Stimulated activated CD4-positive, alpha-beta T cell treated with anti-CD3 and anti-CD28 coated beads, Interleukin-1b, Interleukin-23, amount 100 ng/mL, for 24 hours (primary cell): ENCODE measurements around the gene CYP2E1.
"Not testable (repeated sequence)": the region's sequence is repeated elsewhere in the genome, so short reads cannot be mapped to it uniquely, and the experiment has no call there.

ENCODE experiments used
- DNase-seq, 4 experiments: peaks; one replicate each; pipeline ENCODE4 v3.0.0-alpha.2; 2020; ENCODE audit warnings: low read depth in 4 of 4, low spot score in 1 of 4

CYP2E1 gene

DNA sequence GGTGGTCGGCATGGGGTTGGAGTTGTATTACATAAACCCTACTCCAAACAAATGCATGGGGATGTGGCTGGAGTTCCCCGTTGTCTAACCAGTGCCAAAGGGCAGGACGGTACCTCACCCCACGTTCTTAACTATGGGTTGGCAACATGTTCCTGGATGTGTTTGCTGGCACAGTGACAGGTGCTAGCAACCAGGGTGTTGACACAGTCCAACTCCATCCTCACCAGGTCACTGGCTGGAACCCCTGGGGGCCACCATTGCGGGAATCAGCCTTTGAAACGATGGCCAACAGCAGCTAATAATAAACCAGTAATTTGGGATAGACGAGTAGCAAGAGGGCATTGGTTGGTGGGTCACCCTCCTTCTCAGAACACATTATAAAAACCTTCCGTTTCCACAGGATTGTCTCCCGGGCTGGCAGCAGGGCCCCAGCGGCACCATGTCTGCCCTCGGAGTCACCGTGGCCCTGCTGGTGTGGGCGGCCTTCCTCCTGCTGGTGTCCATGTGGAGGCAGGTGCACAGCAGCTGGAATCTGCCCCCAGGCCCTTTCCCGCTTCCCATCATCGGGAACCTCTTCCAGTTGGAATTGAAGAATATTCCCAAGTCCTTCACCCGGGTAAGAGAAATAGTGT, at the start of gene CYP2E1:
CYP2E1 (plus strand) TSS at position 407 of the 632 bp plus-strand sequence; CDS start at position 440, 33 bp downstream.
- no peak for DNase-seq

DNA sequence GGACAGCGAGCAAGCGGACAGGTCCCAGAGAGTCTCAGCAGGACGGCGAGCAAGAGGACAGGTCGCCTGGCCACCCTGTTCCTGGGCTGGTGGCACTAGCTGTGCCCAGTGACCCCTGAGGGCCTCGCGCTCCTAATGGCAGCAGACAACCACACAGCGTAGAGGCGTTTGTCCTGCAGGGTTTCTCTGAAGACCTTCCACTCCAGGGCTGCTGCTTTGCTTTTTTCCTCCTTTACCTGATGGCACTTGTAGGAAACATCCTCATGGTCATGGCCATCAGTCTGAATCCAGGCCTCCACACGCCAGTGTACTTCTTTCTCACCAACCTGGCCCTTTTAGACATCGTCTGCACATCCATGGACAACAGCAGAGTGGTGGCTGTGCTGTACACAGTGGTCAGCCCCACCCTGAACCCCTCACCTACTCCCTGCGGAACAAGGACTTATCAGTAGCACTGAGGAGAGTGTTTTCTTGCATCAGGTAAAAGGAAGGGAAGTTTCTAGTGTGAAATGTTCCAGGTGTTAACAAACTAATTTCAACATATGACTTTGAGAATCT, 46.0 kb upstream of the CYP2E1 start:
- DNase-seq, result no peak

DNA sequence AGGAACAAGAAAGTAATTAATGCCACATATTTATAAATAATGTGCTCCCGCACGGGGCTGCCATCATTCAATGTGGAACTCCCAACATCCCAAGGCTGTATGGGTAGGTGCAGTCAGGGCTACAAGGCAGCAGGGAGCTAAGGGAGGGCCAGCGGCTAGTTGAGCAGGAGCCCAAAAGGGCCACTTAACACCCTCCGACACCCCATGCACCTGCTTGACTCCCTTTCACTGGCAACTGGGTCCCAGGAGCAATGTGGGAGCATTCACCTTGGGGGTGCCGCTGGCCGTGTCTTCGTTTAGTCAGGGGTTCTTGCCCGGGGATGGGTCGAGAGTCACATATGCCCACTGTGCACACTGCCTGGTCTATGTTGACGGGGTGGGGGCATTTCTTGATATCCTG, 45.5 kb upstream of the CYP2E1 start:
- DNase-seq, result no peak

DNA sequence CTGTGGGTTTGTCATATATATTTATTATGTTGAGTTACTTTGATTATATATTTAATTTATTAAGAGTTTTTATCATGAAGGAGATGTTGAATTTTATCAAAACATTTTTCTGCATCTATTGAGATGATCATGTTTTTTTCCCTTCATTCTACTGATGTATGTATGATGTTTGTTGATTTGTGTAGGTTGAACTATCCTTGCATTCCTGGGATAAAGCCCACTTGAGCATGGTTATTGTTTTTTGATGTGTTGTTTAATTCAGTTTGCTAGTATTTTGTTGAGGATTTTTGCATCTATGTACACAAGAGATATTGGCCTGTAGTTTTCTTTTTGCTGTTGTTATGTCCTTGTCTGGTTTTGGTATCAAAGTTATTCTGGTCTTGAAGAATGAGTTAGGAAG, 42.3 kb upstream of the CYP2E1 start:
- no peak for DNase-seq

DNA sequence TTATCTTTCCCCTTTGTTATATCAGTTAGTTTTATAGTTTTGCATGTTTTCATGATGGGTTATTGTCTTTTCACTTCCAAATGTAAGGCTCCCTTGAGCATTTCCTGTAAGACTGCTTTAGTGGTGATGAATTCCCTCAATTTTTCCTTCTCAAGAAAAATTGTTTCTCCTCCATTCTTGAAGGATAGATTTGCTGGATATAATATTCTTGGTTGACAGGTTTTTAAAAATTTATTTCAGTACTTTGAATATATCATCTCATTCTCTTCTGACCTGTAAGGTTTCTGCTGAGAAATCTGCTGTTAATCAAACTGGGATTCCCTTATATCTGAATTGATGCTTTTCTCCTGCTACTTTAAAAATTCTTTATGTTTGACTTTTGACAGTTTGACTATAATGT, 40.1 kb upstream of the CYP2E1 start:
- no peak for DNase-seq

DNA sequence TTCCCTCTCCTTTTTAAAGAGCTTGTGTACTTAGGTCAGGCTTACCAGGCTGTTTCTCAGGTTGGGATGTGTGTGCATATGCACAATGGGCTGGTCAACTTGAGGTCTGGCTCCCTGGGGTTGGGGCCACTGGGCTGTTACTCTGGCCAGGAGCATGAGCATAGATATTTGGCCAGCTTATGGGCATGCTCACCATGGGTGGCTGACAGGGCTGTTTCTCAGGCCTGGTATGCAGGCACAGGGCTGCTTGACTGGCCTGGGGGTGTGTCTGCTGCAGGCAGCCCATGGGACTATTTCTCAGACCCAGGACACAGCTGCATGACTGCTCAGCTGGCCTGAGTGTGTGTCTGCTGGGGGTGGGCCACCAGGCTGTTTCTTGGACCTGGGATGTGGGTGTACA, 38.8 kb upstream of the CYP2E1 start:
- DNase-seq, result no peak

DNA sequence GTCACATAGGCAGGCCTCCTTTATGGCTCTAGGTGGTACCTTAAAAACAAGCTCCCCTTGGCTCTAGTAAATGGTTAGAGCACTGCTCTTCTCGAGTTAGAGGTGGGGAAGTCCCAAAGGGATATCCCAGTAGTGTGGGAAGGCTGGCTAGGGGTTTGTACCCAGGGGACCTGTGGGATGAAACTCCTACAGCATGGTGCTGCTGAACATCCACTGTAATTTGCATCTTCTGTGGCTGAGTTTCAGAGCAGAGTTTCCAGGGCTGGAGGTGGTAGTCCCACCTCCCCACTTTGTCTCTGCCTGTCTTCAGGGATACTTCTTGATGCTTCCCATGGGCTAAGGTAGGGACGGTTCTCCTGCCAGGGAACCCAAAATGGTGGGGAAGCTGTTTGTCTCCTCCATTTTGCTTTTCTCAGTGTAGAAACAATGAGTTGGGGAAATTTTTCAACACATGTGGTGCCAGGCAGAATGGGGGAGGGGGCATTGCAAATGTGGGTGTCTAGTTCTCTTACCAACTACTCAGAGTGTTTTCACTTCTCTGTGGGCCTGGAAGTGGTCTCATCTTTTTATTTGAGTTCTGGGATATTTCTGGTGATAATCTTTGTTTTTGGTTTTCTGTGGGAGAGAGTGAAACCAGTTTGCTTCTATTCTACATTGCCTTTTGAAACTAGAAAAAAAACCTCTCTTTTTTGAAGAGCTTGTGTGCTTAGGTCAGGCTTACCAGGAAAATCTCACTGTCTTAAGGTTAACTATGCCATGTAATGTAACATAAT, 37.2 kb upstream of the CYP2E1 start:
- no peak for DNase-seq

DNA sequence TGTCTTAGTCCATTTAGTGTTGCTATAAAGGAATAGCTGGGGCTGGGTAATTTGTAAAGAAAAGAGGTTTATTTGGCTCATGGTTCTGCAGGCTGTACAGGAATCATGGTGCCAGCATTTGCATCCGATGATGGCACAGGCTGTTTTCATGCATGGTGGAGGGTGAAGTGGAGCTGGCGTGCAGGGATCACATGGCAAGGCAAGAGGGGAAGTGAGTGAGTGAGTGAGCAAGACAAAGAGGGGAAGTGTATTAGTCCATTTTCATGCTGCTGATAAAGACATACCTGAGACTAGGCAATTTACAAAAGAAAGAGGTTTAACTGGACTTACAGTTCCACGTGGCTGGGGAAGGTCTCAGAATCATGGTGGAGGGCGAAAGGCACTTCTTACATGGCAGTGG, 33.6 kb upstream of the CYP2E1 start:
- DNase-seq, result not testable (repeated sequence)

DNA sequence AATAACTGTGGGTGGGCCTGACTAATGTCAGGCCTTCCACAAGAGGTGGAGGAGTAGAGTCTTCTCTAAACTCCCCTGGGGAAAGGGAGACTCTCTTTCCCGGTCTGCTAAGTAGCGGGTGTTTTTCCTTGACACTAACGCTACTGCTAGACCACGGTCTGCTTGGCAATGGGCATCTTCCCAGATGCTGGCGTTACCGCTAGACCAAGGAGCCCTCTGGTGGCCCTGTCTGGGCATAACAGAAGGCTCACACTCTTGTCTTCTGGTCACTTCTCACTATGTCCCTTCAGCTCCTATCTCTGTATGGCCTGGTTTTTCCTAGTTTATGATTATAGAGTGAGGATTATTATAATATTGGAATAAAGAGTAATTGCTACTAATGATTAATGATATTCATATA, 29.8 kb upstream of the CYP2E1 start:
- not testable (repeated sequence) for DNase-seq

DNA sequence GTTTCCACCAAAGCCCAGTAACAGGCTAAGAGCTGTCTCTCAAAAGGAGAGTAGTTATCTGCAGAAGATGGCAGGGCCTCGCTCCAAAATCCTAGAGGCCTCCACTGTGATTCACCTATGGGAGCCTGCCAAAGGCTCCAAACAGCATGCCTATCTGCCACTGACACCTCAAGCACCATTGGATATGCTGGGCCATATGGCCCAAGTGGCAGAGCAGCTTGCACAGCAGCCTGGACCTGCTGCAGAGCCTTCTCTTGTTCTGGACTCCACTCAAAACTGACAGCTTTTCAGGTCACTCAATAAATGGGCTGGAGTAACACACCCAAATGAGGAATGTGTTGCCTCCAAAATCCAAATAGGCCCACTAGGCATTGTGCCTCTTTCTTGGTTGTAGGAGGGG, 28.0 kb upstream of the CYP2E1 start:
- DNase-seq, result not testable (repeated sequence)

DNA sequence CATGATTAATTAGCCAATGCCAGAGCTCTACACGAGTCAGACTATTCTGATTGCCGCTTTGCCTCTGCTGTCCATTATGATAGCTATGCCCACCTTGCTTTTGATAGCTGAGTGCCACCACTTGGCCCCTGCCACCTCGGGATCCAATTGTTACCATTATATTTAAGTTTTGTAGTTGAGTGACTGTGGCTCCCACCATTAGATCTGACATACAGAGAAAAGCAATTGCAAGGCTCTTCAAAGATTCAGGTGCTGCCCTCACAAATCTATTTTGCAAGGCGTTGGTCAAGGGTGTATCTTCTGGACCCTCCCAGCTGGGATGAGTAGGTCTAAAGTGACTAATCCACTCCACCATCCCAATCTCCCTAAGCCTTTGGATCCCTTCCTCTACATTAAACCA, 26.3 kb upstream of the CYP2E1 start:
- not testable (repeated sequence) for DNase-seq

DNA sequence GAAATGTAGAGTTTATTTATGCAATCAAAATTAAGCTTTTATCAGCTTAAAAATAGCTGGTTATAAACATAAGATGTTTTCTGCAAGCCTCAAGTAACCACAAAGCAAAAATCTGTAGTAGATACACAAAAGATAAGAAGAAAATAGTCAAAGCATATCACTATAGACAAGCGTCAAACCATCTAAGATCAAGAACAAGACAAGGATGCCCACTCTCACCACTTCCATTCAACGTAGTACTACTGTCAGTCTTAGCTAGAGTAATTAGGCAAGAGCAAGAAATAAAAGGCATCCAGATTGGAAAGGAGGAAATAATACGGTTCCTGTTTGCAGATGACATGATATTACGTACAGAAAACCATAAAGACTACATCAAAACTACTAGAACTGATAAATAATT, 17.5 kb upstream of the CYP2E1 start:
- no peak for DNase-seq

DNA sequence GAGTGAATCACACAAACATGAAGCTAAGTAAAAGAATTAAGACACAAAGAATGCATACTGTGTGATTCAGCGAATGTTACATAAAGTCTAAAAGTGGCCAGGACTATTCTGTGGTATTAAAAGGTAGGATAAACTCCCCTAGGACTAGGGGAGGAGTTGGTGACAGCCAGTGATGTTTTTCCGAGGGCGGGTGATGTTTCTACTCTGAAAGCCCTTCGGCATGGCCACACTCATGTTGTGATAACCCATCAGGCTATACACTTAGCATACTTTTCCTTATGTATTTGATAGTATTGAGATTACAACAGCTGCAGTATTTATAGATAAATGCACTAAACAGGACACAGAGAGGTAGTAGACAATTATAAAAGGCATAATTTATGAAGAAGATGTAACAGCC, 15.8 kb upstream of the CYP2E1 start:
- DNase-seq, result no peak

DNA sequence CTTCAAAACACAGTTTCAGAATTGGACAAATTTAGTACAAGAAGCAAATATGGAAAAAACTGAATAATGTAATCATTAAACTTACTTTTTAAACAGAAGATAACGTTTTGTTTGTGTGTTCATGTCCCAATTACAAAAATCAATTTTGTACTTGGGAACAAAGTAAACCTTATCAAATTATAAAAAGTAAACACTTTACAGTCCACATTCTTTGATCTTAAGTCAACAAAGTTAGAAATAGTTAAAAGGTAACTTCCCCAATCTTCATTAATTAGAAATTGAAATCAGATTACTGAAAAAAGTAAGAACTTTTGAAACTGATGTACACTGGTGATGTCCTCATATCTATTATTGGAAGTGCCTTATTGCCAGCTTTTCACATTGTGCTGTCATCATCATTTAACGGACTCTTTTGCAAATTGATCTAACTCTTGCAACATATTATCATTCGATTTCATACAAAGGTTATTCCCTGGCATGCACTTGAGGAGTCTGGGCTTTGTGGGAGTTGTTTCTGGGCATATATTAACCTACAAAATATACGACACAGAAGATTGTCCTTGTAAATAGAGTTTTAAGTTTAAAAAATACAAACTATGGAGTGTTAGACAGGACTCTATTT, 15.1 kb upstream of the CYP2E1 start:
- no peak for DNase-seq

DNA sequence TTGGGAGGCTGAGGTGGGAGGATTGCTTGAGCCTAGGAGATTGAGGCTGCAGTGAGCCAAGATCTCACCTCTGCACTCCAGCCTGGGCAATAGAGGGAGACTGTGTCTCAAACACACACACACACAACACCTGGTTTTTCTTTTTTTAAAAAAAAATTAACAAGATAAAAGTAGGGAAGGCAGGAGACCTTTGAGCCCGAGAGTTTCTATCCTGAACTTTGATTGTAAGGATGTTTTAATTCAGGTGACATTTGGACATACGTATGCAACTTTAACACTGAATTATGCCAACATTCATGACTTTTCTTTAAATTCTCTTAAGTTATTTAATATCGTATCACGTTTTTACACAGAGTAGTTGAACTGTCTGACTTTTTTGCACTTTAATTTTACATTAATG, 11.7 kb upstream of the CYP2E1 start:
- DNase-seq, result no peak

DNA sequence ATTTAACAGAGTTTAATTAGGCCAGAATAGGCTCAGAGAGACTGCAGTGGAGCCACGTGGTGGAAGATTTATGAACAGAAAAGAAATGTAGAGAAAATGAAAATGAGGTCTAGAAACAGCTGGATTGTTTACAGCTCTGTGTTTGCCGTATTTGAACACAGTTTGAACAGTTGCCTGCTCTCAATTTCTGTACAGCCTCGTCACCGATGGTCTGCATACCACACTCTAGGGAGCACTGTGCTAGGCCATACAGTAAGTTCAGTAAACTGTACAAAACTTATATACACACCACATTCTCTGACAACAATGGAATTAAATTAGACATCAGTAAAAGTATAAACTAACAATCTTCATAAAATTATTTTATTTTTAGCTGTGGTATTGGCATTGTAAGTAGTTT, 11.1 kb upstream of the CYP2E1 start:
- DNase-seq, result no peak

DNA sequence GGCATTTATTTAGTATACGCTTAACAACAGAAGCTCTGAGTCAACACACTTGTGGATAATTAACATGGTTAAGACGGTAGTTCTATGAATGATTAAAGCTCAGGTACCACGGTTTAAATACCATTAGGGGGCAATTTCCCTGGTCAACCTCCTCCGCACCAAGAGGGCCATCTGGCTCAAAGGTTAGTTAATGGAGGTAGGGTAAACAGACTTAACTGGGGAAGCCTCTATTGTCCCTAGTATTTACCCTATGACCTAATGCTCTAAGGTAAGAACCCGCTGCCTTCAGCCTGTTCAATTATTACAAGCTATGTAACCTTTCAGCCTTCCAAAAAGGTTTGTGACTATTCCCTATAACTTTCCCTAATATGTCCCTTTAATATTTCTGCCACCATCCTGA, 8.6 kb upstream of the CYP2E1 start:
- DNase-seq, result not testable (repeated sequence)

DNA sequence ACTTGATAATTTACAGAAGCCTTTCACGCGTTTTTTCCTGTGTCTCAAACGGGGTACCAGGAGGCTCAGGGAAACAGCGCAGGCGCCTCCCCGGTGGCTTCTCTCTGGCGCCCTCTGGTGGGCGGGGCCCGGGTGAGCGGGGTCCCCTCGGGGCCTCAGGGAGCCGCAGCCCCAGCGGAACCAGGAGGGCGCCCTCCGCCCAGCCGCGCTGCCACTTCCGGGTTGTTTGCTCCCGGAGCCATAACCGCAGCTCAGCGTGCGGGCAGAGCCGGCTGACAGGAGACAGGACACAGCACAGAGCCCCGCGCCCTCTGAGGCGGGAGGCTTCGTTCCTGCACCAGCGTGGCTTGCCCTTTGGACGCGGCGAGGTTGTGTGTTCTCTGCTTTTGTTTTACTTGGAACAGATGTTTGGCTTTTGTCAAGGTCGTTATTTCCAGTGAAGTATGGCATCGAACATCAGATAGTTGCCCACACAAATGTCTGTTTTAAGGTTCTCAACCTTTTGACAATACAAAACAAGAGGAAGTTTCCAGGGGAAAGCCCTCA, 6.9 kb upstream of the CYP2E1 start:
- peak; percentile 89 to 96 (median 92) for DNase-seq

DNA sequence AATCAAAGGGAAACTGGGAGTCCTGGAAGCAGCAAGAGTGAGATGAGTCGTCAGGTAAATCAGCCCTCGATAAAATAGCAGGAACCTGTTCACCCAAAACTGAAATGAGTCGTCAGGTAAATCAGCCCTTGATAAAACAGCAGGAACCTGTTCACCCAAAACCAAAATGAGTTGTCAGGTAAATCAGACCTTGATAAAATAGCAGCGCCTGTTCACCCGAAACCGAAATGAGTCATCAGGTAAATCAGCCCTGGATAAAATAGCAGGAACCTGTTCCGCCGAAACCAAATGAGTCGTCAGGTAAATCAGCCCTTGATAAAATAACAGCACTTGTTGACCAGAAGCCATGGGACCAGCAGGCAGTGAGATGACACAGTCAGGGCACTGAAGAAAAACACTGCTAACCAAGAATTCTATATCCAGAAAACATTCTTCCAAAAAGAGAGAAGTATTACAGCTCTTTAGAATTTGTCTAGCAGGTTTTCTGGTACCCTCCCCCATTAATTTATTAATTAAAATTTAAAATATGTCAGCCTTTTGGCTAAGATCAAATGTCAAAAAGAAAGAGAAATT, 3.4 kb upstream of the CYP2E1 start:
- DNase-seq, result no peak

DNA sequence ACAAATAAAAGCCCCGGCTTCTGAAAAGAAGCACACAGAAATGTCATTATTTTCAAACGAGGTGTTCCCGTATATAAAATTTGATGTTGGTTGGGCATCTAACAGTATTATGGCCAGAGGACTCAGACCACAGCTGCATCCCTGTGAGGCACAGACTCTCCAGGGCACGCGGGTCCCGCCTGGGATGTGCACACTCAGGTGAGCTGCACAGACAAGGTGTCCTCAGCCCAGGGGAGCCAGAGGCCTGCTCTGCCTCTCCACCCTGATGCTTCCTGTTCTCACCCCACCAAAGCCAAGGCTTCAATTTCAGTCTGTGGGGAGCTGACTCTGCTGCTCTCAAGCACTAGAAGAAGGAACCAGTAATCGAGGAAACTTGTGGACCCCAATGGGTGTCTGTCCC, 1.7 kb upstream of the CYP2E1 start:
- no peak for DNase-seq

DNA sequence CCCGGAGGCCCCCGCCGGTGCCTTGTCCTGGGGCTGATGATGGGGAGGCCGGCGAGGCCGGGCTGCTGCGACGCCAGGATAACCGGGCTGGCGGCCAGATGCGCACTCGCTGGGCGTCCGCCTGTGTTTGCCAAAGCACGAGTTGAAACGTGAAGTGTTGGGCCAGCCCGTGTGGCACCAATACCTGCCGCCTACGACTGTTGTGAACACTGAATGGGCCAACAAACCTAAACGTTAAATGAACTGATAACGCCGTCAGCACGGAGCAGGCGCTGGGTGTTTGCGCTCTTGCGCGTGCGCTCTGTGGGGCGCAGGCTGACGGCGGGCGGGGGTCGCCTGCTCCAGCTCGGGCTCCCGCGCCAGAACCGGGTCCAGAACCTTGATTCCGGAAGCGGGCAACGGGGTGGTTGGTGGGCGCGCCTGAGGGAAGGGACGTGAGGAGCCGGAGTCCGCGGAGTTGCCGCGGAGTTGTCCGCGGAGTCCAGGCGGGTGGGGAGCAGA, 658 bp downstream of the CYP2E1 start:
- DNase-seq, result no peak
